ENCODE results near the gene NEFH. TPM values are rescaled to one million over a fixed set of nuclear protein-coding genes. Genes with fewer than 3 reads are reported as not detected.

Gene NEFH
- total RNA-seq, 1 donor from 2014 or later: 0.69 TPM

DNA sequence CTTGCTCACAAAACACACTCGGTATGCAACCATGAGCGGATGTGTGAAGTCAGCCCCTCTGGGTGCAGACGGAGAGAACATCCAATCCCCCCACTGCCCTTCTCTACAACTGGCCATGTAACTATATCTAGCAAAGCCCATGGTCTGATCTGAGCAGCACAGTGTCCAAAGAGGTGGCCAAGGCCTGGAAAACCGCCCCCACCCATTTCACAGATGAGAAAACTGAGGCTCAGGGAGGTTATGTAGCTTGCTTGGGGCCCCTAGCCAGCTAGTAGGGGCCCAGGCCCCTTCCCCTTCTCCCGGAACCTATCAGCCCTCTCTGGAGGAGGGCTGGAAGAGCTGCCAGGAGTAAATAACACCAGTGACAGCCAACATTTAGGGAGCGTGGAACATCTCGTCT is 15.4 kb upstream of the NEFH start:
- Mint-ChIP-seq H3K9me3 (ENCODE audit: low read depth) (no peaks in the 10 kb centered on the region), H3K4me3 (ENCODE audit: low read depth) (no peak overlapping the region), H3K4me1 (ENCODE audit: low read depth) (no peaks in the 10 kb centered on the region), H3K27me3 (peaks cover 31% of the 10 kb centered on the region), H3K36me3 (ENCODE audit: insufficient read depth) (no peaks in the 10 kb centered on the region), H3K27ac (no peak overlapping the region)
- no peak for DNase-seq (ENCODE audit: low spot score, unreplicated experiment)
- TF ChIP-seq, protein P1, sequence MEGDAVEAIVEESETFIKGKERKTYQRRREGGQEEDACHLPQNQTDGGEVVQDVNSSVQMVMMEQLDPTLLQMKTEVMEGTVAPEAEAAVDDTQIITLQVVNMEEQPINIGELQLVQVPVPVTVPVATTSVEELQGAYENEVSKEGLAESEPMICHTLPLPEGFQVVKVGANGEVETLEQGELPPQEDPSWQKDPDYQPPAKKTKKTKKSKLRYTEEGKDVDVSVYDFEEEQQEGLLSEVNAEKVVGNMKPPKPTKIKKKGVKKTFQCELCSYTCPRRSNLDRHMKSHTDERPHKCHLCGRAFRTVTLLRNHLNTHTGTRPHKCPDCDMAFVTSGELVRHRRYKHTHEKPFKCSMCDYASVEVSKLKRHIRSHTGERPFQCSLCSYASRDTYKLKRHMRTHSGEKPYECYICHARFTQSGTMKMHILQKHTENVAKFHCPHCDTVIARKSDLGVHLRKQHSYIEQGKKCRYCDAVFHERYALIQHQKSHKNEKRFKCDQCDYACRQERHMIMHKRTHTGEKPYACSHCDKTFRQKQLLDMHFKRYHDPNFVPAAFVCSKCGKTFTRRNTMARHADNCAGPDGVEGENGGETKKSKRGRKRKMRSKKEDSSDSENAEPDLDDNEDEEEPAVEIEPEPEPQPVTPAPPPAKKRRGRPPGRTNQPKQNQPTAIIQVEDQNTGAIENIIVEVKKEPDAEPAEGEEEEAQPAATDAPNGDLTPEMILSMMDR (IDR thresholded peaks at IDR 0.05; ENCODE audit: unreplicated experiment): no peak

DNA sequence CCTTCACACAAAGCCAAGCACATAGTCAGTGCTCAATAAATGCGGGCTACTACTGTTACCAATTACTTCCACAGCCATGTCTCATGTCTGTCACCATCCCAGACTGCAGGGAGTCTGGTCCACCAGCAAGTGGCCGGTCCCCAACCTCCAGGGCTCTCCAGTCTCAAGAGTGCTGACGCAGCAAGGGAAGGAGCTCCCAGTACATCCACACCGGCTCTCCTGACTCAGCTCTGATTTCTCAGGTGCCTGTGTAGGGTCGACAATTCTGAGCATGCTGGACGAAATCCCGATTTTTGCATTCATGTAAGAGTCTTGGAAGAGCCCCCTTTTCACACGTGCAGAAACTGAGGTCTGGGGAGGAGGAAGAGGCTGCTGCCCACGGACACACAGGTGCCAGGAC is 10.3 kb upstream of the NEFH start:
- H3K27ac Mint-ChIP-seq: no peak overlapping the region
- no peak for DNase-seq (ENCODE audit: low spot score, unreplicated experiment)

DNA sequence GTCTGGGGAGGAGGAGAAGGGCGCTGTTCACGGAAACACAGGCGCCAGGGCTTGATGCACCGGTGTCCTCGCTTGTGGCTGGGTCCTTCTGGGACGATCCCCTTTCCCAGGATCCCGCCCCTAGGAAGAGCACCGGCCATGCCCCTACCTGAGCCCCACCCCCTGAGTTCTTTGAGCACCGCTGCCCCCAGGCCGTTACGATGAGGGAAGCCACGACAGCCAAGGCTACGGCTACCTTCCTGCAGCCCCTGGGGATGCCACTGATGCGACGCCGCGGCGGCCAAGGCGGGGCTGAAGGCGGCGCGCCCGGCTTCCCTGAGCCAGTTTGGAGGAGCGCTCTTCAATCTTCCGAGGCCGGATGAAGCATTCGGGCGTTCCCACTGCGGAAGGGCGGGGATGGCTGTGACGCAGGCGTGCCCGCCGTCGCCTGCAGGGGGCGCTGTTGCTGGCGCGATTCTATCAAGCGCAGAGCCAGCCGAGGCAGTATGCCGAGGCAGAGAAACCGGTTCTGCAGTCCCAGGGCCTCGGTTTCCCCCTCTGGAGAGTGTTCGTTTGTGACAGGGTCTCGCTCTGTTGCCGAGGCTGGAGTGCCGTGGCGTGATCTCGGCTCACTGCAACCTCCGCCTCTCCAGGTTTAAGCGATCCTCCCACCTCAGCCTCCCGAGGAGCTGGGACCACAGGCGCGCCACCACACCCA is 9.7 kb upstream of the NEFH start:
- Mint-ChIP-seq H3K27ac (no peak overlapping the region), H3K4me1 (ENCODE audit: low read depth) (peaks cover 2% of the 10 kb centered on the region), H3K27me3 (peaks cover 73% of the 10 kb centered on the region), H3K36me3 (ENCODE audit: insufficient read depth) (no peaks in the 10 kb centered on the region), H3K4me3 (ENCODE audit: low read depth) (peak overlapping the region; percentile 40), H3K9me3 (ENCODE audit: low read depth) (no peaks in the 10 kb centered on the region)
- TF ChIP-seq, protein P1 (IDR thresholded peaks at IDR 0.05; ENCODE audit: unreplicated experiment): peak; percentile 96
- peak; percentile 72 for DNase-seq (ENCODE audit: low spot score, unreplicated experiment)

More for the DNA sequence above, 10.3 kb upstream of the NEFH start:
- H3K4me3 Mint-ChIP-seq (ENCODE audit: low read depth): peak overlapping the region; percentile 40
- peaks cover 71% of the 10 kb centered on the region for H3K27me3 Mint-ChIP-seq
- TF ChIP-seq, protein P1 (IDR thresholded peaks at IDR 0.05; ENCODE audit: unreplicated experiment): no peak
- H3K9me3 Mint-ChIP-seq (ENCODE audit: low read depth): no peaks in the 10 kb centered on the region
- H3K4me1 Mint-ChIP-seq (ENCODE audit: low read depth): peaks cover 2% of the 10 kb centered on the region
- H3K36me3 Mint-ChIP-seq (ENCODE audit: insufficient read depth): no peaks in the 10 kb centered on the region

DNA sequence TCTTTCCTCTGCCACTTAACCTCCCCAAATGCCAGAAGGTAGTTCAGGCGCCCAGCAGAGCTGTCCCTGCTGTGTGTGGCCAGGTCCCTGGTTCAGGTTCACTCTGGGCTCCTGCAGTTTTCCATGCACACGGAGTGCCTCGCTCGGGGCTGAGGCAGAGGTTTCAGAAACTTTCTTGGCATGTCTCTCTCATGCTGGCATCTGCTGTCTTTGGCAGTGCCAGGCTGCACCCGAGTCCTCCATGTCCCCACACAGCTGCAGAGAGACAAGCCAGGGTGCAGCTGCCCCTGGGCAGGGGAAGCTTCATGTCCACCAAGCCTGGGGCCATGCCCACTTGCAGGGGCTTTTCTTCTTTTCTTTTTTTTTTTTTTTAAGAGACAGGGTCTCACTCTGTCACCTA is 7.0 kb upstream of the NEFH start:
- TF ChIP-seq, protein P1 (IDR thresholded peaks at IDR 0.05; ENCODE audit: unreplicated experiment): no peak
- peaks cover 85% of the 10 kb centered on the region for H3K27me3 Mint-ChIP-seq
- no peaks in the 10 kb centered on the region for H3K9me3 Mint-ChIP-seq (ENCODE audit: low read depth)
- H3K36me3 Mint-ChIP-seq (ENCODE audit: insufficient read depth): no peaks in the 10 kb centered on the region
- DNase-seq (ENCODE audit: low spot score, unreplicated experiment): no peak
- no peak overlapping the region for H3K4me3 Mint-ChIP-seq (ENCODE audit: low read depth)
- H3K27ac Mint-ChIP-seq: no peak overlapping the region
- peaks cover 2% of the 10 kb centered on the region for H3K4me1 Mint-ChIP-seq (ENCODE audit: low read depth)

DNA sequence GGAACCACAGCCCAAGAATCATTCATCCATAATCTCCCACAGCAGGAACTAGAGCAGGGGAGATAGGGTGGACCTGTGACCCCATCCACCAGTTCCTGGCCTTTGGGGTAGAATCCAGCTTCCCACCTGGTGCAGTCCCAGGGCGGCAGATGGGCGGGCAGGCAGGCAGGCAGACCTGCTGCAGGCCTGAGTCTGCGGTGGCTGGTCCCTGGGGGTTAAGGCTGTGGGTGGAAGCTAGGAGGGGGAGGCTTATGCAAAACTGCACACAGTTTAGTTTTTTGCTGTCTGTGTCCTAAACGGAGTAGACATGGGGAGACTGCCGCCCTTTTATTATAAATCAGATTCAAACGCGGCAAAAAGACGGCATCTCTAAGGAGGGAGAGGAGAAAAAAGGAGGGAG is 4.5 kb upstream of the NEFH start:
- TF ChIP-seq, protein P1 (IDR thresholded peaks at IDR 0.05; ENCODE audit: unreplicated experiment): no peak
- no peak for DNase-seq (ENCODE audit: low spot score, unreplicated experiment)
- Mint-ChIP-seq H3K27ac (no peak overlapping the region), H3K27me3 (peaks cover 78% of the 10 kb centered on the region), H3K4me1 (ENCODE audit: low read depth) (peaks cover 4% of the 10 kb centered on the region), H3K36me3 (ENCODE audit: insufficient read depth) (no peaks in the 10 kb centered on the region), H3K9me3 (ENCODE audit: low read depth) (no peaks in the 10 kb centered on the region), H3K4me3 (ENCODE audit: low read depth) (no peak overlapping the region)

Data from progenitor cell of endocrine pancreas (in vitro differentiated cells).